NCI-H2081 (cell line): ENCODE measurements around the gene BIRC7.
A peak's percentile ranks its signal among the peaks of the same experiment; 100 is the strongest.

Experiments
- DNase-seq, 2 experiments: peaks; one replicate each; lab custom pipeline; 2025; lab: John Stamatoyannopoulos, UW

BIRC7 gene

DNA sequence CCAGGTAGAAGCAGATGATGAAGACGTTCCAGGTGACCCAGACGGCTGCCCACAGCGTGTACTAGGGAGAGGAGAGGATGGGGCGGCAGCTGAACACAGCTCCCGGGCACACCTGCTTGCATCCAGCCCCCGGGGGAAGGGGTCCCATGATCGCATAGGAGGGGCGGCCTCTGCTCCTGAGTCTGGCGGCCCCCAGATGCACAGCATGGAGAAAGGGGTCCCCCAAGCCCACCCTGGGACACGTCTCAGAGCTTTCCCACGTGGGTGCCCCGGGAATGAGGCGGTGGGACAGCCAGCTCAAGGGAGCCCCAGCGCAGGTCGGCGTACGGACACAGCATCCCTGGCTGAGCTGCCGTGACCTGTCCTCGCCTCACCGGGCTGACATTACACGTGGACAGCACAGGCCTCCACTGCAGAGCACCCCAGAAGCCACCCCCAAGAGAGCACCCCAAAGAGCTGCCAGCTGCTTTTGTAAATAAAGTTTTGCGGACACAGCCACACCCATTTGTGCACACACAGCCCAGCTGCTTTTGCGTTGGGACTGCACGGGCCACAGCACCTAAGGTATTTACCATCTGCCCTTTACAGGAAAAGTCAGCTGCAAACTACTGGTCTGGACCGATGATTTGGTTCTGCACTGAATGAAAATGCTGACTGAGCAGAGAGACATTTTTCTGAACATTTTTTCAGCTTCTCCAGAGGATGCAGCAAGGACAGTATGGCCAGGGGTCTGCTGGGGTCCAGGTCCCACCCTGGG, 13.3 kb downstream of the BIRC7 start:
- DNase-seq, result no peak

DNA sequence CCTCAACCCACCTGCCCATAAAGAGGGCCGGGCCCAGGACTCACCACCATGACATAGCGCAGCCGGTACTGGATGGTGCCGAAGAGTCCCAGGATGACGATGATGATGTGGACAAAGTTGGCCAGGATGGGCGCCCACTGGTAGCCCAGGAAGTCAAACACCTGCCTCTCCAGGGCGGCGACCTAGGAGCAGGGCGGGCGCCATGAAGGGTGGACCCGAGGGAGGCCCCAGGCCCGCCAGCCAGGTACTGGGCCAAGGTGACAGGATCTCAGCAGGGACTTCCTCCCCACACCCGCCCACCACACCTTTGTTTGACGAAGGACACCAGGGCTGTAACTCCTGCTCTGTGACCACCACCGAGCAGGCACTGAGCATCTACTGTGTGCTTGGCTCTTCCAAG, 14.2 kb downstream of the BIRC7 start:
- DNase-seq, result no peak

DNA sequence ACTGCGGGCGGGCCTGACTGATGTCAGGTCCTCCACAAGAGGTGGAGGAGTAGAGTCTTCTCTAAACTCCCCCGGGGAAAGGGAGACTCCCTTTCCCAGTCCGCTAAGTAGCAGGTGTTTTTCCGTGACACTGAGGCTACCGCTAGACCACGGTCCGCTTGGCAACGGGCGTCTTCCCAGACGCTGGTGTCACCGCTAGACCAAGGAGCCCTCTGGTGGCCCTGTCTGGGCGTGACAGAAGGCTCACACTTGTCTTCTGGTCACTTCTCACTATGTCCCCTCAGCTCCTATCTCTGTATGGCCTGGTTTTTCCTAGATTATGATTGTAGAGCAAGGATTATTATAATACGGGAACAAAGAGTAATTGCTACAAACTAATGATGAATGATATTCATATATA, 15.6 kb downstream of the BIRC7 start:
- DNase-seq, result peak in 1 of 2 experiments; percentile 14

DNA sequence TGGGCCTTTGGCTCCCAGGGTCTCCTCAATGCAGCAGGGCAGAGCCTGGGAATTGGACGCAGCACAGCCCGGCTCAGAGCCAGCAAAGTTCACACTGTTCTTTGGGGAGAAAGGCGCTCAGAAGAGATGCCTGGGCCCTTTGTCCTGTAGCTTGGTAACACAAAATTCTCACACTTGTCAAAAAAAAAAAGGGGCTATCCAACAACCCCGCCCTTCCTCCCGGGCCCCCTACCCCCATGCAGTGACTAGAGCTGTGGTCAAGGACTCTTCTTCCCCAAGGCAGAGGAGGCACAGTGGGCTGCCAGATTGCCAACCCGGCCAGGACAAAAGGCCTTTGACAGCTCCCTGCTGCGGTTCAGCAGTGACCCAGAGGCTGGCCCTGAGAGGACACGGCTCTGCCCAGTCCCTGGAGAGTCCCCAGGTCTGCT, 16.6 kb downstream of the BIRC7 start:
- no peak for DNase-seq

DNA sequence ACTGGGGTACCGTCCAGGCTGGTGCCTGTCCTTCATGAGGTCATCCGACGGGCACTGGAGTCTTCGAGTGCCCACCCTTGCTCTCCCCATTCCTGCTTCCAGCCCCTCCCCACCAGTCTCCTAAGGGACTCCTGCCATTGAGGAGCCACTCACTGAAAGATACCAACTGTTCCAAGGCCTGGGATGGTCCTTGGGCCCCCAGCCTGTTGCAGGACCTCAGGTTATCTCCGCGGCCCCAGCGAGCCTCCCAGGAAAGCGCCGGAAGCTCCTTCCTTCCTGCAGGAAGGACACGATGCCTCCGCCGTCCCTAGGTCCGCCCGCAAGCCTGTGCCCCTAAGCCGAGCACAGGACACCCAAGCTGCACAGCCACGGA, 17.3 kb downstream of the BIRC7 start:
- DNase-seq, result no peak

DNA sequence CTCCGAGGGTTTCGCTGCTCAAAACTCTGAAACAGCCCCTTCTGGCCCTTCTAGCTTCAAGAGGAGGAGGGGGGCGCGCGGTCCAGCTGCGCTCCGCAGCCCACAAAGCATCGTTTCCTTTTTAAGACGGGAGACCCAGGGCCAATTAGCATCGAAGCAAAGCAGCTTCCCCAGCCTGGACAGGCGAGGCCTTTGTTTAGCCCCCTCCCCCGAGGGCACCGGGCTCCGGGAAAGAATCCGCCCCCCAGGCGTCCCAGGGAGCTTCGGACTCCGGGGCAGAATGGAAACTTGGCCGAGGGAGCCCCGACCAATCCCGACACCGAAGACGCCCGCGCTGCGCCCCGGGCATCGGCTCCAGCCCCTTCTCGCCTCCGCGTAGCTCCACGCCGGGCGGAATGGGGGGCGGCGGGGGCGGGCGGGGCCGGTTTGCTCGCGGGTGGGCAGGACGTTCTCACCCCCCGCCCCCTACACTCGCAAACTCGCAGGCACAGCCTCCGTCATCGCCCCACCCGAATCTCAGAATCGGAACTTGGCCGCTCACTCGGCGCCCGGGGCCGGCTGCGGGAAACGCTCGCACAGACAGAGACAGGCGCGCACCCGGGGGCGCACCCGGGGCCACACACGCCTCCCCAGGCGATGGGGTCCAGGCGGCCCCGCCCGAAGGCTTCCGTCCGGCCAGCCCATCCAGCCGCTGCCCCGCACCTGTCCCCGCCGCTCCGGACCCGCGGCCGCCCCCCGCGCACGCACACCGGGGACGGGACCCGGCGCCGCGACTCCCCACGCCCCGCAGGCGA, 17.9 kb downstream of the BIRC7 start:
- no peak for DNase-seq

DNA sequence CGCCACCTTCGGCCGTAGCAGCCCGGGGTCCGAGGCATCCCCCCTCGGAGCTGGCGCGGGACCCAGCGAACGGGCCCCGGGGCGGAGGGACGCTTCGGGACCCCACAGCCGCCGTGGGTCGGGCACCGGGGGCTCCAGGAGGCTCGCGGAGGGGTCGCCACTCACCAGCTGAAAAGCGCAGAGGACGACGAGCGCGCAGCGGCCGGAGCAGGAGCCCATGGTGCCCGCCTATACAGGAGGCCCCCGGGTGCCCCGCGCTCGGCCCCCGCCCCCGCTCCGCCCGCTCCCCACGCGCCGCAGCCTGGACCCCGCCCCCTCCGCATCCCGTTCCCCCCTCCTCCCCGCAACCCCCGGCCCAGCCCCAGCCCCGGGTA, 18.5 kb downstream of the BIRC7 start, which contains the start of gene NKAIN4:
Gene NKAIN4 (minus strand): TSS at position 232 of the 374 bp plus-strand sequence. CDS start 13 bp downstream, at position 219.
- no peak for DNase-seq

DNA sequence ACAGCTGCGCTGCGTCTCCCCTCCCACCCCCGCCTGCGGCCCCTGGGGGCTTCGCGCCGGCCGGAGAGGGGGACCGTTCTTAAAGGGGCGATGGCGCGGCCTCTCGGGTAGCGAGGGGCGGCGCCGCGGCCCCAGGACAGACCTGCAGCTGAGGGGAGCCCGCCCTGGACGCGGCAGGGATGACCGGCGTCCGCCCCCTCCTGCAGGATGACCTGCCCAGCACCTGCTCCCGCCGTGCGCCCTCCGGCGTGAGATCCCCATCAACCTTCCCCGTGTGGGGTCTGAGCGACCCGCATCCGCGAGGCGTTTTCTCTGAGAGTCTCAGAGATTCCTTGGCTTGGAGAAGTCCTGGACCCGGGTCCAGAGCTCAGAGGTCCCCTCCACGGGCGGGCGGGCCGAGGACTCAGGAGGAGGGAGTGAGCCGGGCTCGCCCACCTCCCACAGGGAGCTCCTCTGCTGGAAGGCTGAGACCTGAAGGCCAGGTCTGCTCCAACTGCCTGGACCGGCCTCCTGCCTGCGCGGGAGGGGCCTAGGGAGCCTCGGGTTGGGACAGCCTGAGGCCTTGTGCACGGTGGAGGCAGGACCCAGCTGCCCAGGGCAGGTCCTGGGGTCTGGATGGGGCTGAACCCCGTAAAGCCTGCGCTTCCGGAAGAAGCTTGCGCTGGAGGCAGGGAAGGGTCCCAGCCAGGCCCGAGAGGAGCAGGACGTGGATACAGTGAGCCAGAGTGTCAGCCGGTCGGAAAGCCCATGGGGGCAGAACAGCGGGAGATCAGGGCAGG, 19.1 kb downstream of the BIRC7 start:
- DNase-seq, result no peak

DNA sequence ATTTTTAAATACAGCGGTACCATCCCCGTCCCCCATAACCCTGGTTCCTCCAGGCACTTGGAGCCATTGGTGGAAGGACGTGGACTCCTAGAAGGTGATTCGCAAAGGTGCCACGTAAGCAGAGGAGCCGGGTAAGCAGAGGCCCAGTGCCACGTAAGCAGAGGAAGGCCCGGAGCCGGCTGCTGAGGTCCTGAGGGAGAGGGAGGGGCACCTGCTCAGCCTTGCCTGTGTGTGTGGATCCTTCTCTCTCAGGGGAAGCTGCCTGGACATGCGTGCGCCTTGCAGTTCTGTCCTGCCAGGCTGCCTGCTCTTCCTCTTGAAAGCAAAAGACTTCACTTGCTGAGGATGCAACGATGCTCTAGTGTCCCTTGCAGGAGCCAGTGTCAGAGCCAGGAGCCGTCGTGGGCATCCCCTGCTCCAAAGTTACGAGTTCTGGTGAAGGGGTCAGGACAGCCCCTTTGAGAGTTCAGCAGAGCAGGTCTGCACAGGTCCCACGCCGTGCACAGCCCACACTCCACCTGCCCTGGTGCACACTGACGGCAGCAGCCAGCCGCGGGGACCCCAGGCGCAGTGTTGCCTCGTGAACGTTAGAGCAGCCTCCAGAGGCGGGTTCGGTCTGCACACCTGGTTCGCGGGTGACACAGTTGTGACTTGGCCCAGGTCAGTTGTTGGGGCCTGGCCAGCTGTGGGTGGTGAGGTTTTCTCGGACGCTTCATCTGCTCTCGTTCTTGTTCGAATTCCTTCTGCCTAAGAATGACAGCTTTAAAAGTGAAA, 20.4 kb downstream of the BIRC7 start:
- no peak for DNase-seq

DNA sequence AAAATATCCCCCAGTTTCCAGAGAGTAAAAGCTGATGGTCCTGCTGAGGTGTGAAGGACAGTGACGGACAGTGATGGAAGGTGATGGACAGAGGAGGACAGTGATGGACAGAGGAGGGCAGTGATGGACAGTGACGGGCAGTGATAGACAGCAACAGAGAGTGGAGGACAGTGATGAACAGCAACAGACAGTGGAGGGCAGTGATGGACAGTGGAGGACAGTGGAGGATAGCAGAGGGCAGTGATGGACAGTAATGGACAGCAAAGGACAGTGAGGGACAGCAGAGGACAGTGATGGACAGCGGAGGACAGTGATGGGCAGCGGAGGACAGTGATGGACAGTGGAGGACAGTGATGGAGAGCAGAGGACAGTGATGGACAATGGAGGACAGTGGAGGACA, 21.2 kb downstream of the BIRC7 start:
- DNase-seq, result no peak

DNA sequence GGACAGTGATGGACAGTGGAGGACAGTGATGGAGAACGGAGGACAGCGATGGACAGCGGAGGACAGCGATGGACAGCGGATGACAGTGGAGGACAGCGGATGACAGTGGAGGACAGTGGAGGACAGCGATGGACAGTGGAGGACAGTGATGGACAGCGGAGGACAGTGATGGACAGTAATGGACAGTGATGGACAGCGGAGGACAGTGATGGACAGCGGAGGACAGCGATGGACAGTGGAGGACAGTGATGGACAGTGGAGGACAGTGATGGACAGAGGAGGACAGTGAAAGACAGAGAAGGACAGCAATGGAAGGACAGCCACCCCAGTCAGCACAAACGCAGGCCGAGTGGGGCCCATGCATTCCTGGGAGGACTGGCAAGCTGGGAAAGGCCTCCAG, 21.9 kb downstream of the BIRC7 start:
- no peak for DNase-seq

DNA sequence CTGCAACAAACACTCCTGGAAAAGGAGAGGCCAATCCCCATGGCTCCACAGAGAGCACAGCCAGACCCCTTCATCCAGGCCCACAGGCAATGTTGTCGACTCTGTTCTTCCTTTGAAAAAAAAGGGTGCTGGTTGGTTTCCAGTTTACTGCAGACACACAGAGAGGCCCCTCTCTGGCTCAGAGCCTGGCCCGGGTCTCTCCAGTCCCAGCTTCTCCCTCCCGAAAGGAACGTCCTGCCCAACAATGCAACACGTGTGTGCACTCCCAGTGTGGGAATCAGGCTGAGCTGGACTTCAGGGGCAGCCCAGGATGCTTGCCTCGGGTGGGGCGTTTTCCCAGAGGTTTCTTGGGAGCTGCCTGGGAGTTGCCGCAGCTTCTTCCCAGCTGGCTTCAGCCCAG, 23.1 kb downstream of the BIRC7 start:
- no peak for DNase-seq

DNA sequence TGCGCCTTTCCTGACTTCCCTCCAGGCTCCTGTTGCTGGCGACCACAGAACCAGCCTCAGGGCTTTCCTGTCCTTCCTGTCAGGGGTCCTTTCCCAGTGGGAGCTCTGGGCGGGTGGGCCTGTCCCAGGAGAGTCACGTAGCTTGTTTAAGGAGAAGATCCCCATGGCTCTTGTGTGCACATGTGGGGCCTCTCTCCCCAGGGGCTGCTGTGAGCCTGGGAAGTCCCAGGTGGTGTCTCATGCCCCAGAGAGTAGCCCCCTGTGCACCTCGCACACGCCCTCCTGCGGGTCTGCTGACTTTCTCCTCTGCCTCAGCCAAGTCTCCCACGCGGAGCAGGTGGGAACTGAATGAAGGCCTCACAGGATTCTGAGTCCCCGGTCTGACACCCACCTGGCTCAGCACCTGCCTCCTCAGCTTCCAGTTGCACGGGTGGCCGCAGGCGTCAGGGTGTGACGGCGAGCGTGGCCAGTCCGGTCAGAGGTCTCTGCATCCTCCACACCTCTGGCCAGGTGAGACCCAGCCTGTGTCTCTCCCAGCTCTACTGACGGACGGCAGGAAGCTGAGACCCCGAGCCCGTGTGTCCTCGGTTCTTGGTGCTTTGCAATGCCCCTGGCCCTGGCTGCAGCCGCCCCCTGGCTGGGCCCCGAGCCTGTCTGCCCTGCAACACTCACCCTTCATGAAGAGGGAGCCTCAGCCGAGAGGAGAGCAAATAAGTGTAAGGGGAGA, 24.2 kb downstream of the BIRC7 start:
- DNase-seq, result no peak

DNA sequence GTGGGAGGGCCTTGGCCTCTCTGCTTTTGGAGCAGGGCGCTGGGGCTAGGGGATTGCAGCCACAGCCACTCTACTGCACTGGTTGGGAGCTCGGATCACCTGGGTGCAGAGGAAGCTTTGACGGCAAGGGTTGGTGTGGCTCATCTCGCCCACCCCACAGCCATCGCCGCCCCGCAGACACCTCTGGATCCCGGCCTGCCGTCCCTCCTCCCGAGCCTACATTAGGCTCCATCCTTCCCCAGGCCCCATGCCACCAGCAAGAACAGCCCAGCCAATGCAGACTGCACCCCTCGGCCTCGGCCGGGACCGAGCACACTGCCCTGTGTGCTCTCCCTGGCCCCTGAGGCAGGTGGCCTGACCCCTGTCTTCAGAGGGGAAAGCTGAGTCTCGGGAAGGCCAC, 24.8 kb downstream of the BIRC7 start:
- DNase-seq, result no peak

DNA sequence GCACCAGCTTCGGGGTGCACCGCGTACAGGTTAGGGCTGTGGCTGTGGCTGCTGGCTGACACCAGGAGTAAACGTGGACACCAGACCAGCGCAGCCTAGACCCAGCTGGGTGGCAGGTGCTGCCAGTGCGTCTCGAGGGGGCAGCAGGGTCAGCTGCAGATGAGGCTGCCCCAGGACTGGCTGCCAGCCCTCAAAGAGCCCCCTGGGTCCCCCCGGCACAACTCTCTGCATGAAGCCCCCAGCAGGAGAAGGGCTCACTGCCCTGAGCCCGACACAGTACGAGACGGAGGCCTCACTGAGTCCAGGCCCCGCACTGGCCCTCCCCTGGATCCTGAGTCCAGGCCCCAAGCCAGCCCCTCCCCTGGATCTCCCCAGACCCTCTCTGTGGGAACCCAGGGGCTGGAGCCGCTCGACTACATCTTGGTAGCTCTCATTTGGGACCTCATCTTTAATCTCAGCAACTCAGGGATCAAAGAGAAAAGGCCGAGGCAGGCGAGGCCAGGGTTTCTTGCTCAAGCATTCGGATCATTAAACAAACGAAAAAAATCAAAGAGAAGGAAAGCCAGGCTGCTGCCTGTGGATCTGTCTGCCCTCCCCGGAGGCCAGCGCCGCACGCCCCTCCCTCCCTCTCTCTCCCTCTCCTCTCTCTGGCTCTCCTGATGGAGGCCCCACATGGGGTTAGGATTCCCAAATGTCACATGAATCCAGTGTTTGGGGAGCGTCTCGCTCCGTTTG, 25.5 kb downstream of the BIRC7 start:
- DNase-seq, result no peak

DNA sequence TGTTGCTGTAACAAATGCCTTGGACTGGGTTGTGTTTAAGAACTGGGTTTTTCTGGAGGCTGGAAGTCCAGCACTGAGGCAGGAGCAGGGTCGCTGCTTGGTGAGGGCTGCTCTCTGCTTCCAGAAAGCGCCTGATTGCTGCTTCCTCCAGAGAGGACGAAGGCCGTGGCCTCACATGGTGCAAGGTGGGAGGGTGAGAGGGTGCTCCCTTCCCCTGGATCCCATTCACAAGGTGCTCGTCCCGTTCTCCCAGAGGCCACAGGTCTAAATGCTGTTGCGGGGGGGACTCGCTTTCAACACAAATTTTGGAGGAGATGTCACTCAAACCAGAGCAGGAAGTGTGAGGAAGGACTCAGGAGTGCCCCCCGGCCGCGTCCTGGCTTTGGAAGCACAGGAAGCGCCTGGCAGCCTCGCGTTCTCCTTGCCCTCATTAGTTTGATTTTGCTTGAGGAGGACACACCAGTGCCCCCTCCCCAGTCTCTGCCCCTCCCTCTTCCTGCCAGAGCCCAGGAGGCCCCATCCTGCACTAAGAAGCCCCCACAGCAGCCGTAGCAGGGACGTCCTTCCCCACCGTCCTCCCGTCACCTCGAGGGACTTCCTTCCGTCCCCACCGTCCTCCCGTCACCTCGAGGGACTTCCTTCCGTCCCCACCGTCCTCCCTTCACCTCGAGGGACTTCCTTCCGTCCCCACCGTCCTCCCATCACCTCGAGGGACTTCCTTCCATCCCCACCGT, 26.3 kb downstream of the BIRC7 start:
- DNase-seq, result no peak

DNA sequence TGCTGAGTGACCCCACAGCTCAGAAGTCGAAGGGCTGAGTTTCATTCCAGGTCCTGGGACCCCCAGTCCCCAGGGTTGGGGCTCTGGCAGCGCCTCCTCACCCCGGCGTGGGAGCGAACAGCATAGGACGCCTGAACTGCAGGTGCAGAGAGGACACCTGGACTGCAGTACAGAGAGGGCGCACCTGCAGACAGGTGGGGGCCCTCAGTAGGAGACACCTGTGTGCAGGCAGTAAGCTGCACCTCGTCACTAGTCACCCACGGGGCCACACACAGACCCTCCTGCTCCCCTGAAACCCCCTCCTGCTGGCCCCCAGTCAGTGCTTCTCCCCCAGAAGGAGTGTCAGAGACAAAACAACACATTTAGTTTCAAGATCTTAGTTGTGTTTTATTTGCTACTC, 27.1 kb downstream of the BIRC7 start:
- DNase-seq, result no peak

DNA sequence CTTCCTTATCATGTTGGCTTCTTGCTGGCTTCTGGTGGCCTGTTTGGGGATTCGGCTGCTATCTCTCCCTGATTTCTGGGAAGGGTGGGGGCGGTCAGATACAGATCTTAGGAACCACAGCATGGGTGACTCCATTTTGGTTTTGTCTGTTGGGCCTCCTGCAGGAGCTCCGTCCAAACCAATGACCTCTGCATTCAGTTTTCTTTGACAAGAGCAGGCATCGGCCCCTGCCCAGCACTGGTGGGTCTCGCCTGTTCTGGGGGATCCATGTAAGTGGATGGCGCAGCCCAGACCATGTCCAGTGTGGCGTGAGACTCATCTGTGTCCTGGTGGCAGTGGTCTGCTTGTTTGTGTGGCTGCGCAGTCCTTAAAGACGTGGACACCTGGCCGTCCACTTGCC, 28.3 kb downstream of the BIRC7 start:
- DNase-seq, result no peak

DNA sequence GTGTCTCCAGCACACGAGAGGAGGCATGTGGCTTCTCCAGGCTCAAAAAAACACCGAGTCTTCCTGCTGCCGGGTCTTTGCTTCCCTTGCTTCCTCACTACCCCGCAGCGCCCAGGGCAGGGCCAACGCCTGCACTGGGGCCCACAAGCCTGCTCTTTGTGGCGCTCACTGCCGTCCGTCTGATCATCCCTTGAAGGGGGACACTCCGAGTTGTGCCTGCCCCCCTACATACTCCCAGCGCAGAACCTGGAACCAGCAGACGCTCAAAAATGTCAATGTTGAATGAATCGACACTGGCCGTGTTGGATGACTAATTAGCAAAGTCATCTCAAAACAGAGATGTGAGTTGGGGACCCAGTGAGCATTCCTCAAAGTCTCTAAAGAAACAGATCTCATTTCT, 28.8 kb downstream of the BIRC7 start:
- DNase-seq, result no peak
